Measurements from ENCODE around the gene IGHMBP2. TPM values are rescaled to one million over a fixed set of nuclear protein-coding genes. Genes with fewer than 3 reads are reported as not detected.

Gene IGHMBP2
- total and polyA plus RNA-seq, 9 of the 15 experiments (the other 6 are each of a cell fraction or from before 2014, with no cell fraction given) = 1.6 to 24.8 (median 14.5) TPM

- TF ChIP-seq ZBTB11 (CRISPR knock-in tag; IDR thresholded peaks at IDR 0.05) (no peak), CAMTA2 (CRISPR knock-in tag; conservative IDR thresholded peaks at IDR 0.05) (no peak), POLR2B (IDR thresholded peaks at IDR 0.05; ENCODE audit: low read depth, partially characterized antibody) (no peak)
These were observed 36.6 kb upstream of the IGHMBP2 start (continued) for GRCh38 chr11:68867066-68867465.

- no peak overlapping the region for H3K4me2 ChIP-seq (ENCODE audit: insufficient read depth, low read length)
- CTCF ChIA-PET (ENCODE audit: low intra/inter-chr PET ratio) = no interaction called here
- H3K27ac ChIP-seq (ENCODE audit: extremely low read depth, low read depth, low read length) = no peak overlapping the region
- no peak overlapping the region; a peak in 1 of 4 replicates for H3K9ac ChIP-seq (ENCODE audit: insufficient read depth in 1 of 2, low read depth in 2 of 2, low read length in 2 of 2)
- H3K4me1 ChIP-seq (replicated peaks in 1 of 2; ENCODE audit: control insufficient read depth in 2 of 2, insufficient read depth in 2 of 2, low read length in 2 of 2) = peaks cover 0 to 15% of the 10 kb centered on the region in 2 experiments; a peak in 2 of 5 replicates
- intact Hi-C loops (cut with micrococcal nuclease) (loop anchor here (5.0 kb wide), 1 partner anchor 236 kb away; no protein-coding TSS in a partner anchor), in situ Hi-C loops (cut with MboI) (no loop called here)
- H3K36me3 ChIP-seq (ENCODE audit: control insufficient read depth, insufficient read depth, low read length) = no peaks in the 10 kb centered on the region
- FAIRE-seq (no peak), ATAC-seq (peak; percentile 23; the same call in 1 of the 3 replicates), DNase-seq (ENCODE audit: extremely low read depth in 1 of 4, low spot score in 3 of 4) (no peak)
- no peaks in the 10 kb centered on the region for H4K20me1 ChIP-seq (replicated peaks; ENCODE audit: control insufficient read depth, insufficient read depth, low read length)
- H3K9me3 ChIP-seq (replicated peaks; ENCODE audit: control insufficient read depth, insufficient read depth, low read depth, low read length) = 0 out of 2 replicates have a peak, but pooled peaks cover 4% of the 10 kb centered on the region
- BruUV-seq (replicated peaks) = no TSS peak
- H3K27me3 ChIP-seq (ENCODE audit: control insufficient read depth in 2 of 2, insufficient read depth in 2 of 2, low read length in 2 of 2) = no peaks in the 10 kb centered on the region
- no peaks in the 10 kb centered on the region for H3K9me1 ChIP-seq (ENCODE audit: control insufficient read depth, insufficient read depth, low read length)
- POLR2A ChIA-PET = no interaction called here
- 73% methylated on average over 18 of the region's 18 CpGs for WGBS (ENCODE audit: insufficient coverage, low coverage, missing lambda C conversion rate)
- TF ChIP-seq MAX (CRISPR knock-in tag; IDR thresholded peaks at IDR 0.05) = no peak
- TF ChIP-seq KLF1 (tag; IDR thresholded peaks at IDR 0.05) = no peak
- TF ChIP-seq SIX5 (IDR thresholded peaks at IDR 0.05; ENCODE audit: borderline replicate concordance in 1 of 2, insufficient read depth in 1 of 2, low read depth in 1 of 2, low read length in 2 of 2) = no peak
- TF ChIP-seq ZNF197 (CRISPR knock-in tag; IDR thresholded peaks at IDR 0.05; ENCODE audit: low read depth) = no peak
- no peaks in the 10 kb centered on the region for H3K79me2 ChIP-seq (ENCODE audit: control insufficient read depth, insufficient read depth, low read length)
- no peak overlapping the region for H2AFZ ChIP-seq (ENCODE audit: low read depth, low read length)
- H3K4me3 ChIP-seq = no peak overlapping the region
These were observed 35.4 kb upstream of the IGHMBP2 start for GRCh38 chr11:68868221-68868835.
